Measurements from ENCODE around the gene ARHGEF11. TPM values are rescaled to one million over a fixed set of nuclear protein-coding genes. Genes with fewer than 3 reads are reported as not detected.

ARHGEF11 gene
- total and polyA plus RNA-seq, 7 donors, result 7.0 to 22.8 (median 19.9) TPM

- Histone ChIP-seq H3K27ac (no peak overlapping the region), H3K4me1 (no peaks in the 10 kb centered on the region), H3K4me3 (no peak overlapping the region), H3K36me3 (ENCODE audit: insufficient read depth in 1 of 2, low read depth in 1 of 2) (no peaks in the 10 kb centered on the region), H3K9me3 (no peaks in the 10 kb centered on the region), H3K27me3 (ENCODE audit: insufficient read depth in 3 of 3, low read length in 2 of 3) (peaks cover 0 to 29% (median 5%) of the 10 kb centered on the region in 3 donors)
- ATAC-seq (peak; percentile 55 to 76 (median 69)), DNase-seq (peak; percentile 79 to 89)
- 40 to 41% (median 40%) methylated on average over 8 of the region's 8 CpGs for WGBS, 3 donors
- peak; percentile 86 for TF ChIP-seq CTCF (IDR thresholded peaks at IDR 0.05)
- intact Hi-C loops (cut with DNase I), result loop anchor here (2.0 to 10.0 kb wide), 5 partner anchors 31 to 195 kb away; partner anchors contain the start of gene LRRC71 (in 1 of the 2)
These were observed 155.6 kb downstream of the ARHGEF11 start for GRCh38 chr1:156889802-156890580.

DNA sequence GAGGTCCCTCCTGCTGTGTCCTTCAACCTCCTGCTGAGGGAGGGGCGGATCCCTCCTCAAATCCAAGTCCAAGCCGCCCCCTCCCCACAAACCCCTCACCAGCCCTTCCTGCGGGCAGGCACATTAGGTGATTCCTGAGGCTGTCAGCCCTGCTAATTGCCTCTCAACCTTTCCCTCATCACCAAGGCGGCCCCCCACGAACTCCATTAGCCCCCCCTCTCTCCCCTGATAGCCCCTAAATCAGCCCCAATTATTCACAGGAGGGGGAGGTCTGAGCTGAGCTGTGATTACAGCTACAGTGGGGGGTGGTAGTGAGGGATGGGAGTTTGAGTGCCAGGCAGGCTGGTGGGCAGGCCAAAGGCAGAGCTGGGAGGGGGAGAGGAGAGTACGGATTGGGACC, 157.8 kb downstream of the ARHGEF11 start:
- H3K27me3 ChIP-seq (ENCODE audit: insufficient read depth in 3 of 3, low read length in 2 of 3), result peaks cover 0 to 16% (median 3%) of the 10 kb centered on the region in 3 donors

GRCh38 chr1:156887317-156887716, 158.2 kb downstream of the ARHGEF11 start:
- H3K4me1 ChIP-seq, result no peaks in the 10 kb centered on the region
- WGBS, 3 donors, result 36 to 56% (median 42%) methylated on average over 1 to 3 of the region's 3 CpGs
- no peak for TF ChIP-seq CTCF (IDR thresholded peaks at IDR 0.05)
- H3K27ac ChIP-seq, result no peak overlapping the region
- DNase-seq (no peak), ATAC-seq (no peak)
- H3K36me3 ChIP-seq (ENCODE audit: insufficient read depth in 1 of 2, low read depth in 1 of 2), result no peaks in the 10 kb centered on the region
- no peak overlapping the region for H3K4me3 ChIP-seq
- H3K9me3 ChIP-seq, result no peaks in the 10 kb centered on the region
- peaks cover 0 to 11% (median 3%) of the 10 kb centered on the region in 3 donors for H3K27me3 ChIP-seq (ENCODE audit: insufficient read depth in 3 of 3, low read length in 2 of 3)
- intact Hi-C loops (cut with DNase I), result loop anchor here (10.0 kb wide), 2 partner anchors 173 to 193 kb away; no protein-coding TSS in a partner anchor

More for the DNA sequence above, 157.8 kb downstream of the ARHGEF11 start:
- H3K9me3 ChIP-seq, result no peaks in the 10 kb centered on the region
- no peaks in the 10 kb centered on the region for H3K4me1 ChIP-seq
- 40 to 49% (median 47%) methylated on average over 6 of the region's 6 CpGs for WGBS, 3 donors
- H3K4me3 ChIP-seq, result no peak overlapping the region
- intact Hi-C loops (cut with DNase I), result loop anchor here (10.0 kb wide), 2 partner anchors 173 to 193 kb away; no protein-coding TSS in a partner anchor
- no peak for TF ChIP-seq CTCF (IDR thresholded peaks at IDR 0.05)
- ATAC-seq, result no peak
- DNase-seq, result no peak
- H3K36me3 ChIP-seq (ENCODE audit: insufficient read depth in 1 of 2, low read depth in 1 of 2), result no peaks in the 10 kb centered on the region
- no peak overlapping the region for H3K27ac ChIP-seq

DNA sequence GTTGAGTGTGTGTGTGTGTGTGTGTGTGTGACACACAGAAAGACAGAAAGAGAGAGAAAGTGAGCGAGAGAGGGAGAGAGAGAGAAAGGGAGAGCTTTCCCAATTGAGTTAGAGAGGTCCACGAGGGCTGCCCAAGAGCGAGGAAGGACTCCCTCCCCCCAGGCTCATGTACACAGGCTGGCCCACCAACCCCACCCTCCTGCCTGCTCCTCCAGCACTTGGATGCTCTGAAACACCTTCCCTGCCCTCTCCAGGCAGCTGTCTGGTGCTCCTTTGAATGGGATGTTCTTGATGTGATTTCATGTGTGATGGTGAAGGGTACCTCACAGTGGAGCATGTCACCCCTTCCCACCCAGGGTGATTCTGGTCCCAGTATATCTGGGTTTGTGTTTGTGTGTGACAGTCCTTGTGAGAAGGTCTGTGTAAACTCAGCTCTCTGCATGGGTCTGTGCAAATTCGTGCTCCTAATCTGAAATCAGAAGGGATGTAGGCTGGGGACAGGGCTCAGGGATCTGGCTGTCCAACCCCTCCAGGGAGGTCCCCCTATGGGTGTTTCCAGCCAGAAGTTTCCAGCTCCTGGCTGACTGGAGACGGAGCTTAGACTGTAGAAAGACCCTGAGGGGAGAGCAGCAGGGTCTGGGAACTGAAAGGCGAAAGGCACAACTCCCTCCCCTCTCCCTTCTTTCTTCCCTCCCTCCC, 158.8 kb downstream of the ARHGEF11 start:
- no peaks in the 10 kb centered on the region for H3K4me1 ChIP-seq
- intact Hi-C loops (cut with DNase I), result loop anchor here (10.0 kb wide), 2 partner anchors 172 to 192 kb away; no protein-coding TSS in a partner anchor
- ATAC-seq, result no peak
- no peak overlapping the region for H3K27ac ChIP-seq
- H3K27me3 ChIP-seq (ENCODE audit: insufficient read depth in 3 of 3, low read length in 2 of 3), result peaks cover 0 to 7% (median 3%) of the 10 kb centered on the region in 3 donors
- no peak for DNase-seq
- no peaks in the 10 kb centered on the region for H3K36me3 ChIP-seq (ENCODE audit: insufficient read depth in 1 of 2, low read depth in 1 of 2)
- TF ChIP-seq CTCF (IDR thresholded peaks at IDR 0.05), result no peak
- H3K9me3 ChIP-seq, result no peaks in the 10 kb centered on the region
- no peak overlapping the region for H3K4me3 ChIP-seq
- WGBS, 3 donors, result 40 to 47% (median 42%) methylated on average over 6 of the region's 6 CpGs

Data from psoas muscle (tissue), 8 donors.